ENCODE data around the gene ID4.

The ID4 gene, protein sequence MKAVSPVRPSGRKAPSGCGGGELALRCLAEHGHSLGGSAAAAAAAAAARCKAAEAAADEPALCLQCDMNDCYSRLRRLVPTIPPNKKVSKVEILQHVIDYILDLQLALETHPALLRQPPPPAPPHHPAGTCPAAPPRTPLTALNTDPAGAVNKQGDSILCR

DNA sequence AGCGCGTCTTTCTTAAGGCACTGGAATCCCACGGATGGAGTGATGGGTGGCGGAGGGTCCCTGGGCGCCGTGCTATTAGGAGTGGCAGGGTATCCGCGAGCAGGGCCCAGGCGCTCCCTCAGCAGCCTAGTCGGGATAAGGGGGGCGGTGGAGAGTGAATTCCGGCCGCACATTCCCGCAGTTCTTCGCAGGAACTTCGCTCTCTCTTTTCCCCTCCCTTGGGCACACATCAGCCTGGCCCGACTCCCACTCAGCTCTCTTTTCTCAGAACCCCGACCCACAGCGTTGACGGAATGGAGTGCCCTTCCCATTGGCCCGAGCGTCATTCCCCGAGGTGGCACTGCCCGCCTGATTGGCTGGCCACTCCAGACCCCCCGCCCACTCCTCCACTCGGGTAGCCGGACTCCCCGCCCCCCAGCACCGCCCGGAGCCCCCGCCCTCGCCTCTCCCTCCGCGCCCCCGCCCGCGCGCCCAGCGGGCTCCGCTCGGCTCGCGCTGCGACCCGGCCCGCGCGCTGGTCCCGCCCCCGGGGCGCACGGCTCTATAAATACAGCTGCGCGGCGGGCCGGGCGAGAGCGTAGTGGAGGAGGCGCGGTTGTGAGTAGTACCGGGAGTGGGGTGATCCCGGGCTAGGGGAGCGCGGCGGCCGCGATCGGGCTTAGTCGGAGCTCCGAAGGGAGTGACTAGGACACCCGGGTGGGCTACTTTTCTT is at the start of gene ID4:
TSS of gene ID4 (plus strand) at position 572 of the 712 bp plus-strand sequence. CDS start 385 bp downstream, outside the sequence.
- peak; percentile 98 for DNase-seq

DNA sequence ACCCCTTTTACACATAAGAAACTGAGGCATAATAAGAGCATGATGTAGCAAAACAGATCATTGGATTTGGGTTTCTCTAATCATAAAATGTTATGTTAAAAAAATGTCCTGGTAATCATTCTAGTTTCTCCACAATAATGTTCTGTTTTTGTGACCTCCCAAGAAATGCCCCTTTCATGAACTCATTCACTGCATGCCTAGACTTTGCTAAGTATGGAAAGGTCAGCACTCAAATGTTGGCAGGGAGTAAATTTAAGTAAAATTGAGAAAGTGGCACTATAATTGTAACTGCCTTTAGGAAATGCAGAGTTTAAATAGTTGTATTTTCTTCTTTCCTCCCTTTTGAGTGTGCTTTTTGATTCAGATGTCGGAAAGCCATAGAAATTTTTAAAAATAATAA is 48.5 kb upstream of the ID4 start:
- DNase-seq, result no peak

DNA sequence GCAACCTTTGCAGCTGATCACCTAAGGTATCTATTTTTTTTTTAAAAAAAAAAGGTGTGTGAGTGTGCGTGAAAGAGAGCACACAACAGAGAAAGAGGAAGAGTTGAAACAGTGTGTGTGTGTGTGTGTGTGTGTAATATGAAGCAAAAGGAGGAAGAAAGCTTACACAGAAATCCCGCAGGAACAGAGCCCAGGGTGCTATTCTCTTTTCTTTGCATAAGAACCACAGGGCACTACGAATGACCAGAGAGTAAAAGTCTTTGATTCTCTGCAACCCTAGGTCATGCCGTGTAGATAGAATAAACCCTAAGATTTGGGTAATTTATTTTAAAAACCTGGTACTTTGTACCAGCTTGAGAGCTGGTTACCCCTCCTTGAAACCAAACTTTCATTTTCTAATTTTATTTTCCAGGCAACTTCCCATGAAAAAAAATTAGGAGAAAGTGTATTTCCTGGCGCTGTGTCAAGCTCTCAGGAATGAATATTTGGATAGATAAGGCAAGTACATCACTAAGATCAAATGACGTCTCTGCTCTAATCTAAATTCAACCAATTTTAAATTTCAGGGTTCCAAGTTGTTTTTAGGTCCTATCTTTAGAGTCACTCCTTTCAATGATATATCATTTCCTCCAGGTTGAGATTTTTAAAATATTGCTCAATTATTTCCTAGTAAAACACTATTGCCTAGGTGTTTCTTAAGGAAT is 47.9 kb upstream of the ID4 start:
- DNase-seq, result peak; percentile 30

DNA sequence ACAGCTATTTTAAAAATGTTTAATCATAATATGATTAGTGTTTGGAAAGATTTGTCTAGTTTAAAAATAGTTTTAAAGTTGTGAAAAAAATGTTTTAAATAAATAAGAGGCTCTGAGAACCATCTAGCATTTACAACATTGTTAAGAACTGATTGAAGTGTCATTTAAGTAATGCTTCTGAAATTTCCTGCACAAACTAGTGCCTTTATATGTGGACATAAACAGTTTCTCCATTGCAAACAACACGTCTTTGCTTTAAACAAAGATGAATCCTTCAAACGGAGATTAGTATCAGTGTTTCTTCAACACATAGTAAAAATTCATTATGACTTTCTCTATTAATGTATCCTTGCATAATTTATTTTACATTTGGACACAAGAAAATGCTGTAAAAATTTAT is 45.9 kb upstream of the ID4 start:
- no peak for DNase-seq

DNA sequence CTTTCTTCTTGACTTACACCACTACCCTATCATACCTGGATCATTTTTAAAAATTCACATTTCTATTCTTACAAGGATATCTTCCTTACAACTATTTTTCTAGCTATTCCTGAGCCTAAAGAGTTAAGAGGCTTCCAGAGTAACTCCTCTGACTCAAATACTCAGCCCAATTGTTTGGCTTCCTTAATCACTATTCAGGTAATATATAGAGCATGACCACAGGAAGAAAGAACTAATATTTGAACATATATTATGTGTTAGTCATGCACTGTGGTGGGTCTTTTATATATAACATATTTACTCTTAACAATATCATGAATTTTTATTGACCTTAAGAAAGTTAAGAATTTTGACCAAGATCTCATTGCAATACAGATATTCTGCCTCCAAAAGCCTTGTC is 42.0 kb upstream of the ID4 start:
- peak; percentile 75 for DNase-seq

DNA sequence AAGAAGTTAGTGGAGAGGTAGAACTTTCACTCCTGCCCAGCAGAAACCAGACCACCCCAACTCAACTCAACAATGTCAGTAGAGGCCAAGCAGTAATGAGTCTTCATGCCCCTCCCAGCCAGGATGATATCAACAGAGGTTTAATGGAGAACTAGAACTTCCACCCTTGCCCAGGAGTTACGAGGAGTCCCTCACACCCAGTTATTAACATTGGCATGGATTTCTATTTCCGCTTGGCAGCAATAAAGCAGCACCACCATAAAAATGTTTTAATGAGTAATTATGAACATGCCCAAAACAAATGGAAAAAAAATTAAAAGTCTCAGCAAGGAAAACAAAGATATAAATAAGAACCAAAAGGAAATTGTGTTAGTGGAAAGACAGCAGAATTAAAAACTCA is 40.7 kb upstream of the ID4 start:
- DNase-seq, result no peak

DNA sequence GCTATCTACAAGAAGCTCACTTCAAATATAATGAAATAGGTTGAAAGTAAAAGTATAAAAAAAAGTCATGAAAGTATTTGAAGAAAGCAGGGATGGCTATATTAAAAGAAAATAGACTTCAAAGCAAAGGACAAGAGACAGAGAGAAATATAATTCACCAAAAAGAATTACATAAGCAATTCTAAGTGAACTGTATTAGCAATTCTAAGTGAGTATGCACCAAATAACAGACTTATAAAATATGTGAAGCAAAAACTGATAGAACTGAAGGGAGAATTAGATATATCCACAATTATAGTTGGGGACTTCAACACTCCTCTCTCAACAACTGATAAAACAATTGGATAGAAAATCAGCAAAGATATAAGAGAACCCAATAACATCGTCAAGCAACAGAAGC is 38.8 kb upstream of the ID4 start:
- no peak for DNase-seq

DNA sequence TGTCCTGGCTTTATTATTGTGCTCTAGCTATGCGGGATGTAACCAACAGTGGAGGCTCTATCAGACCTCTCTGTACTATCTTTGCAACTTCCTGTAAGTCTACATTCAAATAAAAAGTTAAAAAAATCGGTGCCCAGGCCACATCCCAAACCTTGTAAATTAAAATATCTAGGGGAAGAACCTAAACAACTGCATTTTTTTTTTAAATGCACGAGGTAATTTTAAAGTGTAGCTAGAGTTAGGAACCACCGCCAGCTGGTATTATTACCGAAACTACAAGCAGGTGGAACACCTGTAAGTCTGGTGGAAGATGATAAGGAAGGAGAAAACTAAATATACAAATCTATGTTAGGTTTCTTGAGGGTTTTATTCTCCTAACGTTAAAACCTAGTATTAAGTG is 34.5 kb upstream of the ID4 start:
- no peak for DNase-seq

DNA sequence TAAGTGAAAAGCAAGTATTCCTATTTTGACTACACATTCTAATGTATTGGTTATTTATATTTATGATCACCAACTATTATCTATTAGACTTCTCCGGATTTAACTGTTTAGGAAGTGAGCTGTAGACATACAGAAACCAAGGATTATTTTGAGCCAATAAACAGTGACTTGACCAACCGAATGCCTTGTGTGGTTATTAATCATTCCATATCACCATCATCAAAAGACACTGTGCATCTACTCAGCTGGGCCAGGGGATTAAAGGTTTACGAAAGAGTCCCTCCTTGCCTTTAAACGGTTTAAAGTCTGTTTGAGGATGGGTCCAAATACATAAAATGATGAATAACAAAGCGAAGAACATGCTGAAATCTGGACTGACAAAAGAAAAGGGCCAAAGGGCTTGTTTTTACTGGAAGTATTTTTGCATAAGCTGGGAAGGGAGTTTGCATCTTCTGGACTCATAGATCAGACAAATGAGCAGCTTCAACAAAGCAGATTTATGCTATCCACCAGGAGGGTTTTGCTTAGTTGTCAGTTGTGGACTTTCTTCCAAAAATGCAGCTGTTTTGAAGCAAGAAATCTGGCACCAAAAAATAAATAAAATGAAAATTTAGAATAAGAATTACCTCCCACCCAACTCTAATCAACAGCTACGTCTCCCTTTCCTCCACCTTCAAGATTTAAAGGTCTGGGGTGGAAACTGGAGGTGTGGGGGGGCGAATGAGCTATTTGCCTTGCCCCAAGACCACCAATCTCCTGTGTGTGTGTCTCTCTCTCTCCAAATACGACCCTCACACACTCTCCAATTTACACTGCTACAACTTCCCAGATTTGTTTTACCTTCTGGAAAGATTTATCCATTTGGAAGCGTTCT is 33.6 kb upstream of the ID4 start:
- peak; percentile 73 for DNase-seq

DNA sequence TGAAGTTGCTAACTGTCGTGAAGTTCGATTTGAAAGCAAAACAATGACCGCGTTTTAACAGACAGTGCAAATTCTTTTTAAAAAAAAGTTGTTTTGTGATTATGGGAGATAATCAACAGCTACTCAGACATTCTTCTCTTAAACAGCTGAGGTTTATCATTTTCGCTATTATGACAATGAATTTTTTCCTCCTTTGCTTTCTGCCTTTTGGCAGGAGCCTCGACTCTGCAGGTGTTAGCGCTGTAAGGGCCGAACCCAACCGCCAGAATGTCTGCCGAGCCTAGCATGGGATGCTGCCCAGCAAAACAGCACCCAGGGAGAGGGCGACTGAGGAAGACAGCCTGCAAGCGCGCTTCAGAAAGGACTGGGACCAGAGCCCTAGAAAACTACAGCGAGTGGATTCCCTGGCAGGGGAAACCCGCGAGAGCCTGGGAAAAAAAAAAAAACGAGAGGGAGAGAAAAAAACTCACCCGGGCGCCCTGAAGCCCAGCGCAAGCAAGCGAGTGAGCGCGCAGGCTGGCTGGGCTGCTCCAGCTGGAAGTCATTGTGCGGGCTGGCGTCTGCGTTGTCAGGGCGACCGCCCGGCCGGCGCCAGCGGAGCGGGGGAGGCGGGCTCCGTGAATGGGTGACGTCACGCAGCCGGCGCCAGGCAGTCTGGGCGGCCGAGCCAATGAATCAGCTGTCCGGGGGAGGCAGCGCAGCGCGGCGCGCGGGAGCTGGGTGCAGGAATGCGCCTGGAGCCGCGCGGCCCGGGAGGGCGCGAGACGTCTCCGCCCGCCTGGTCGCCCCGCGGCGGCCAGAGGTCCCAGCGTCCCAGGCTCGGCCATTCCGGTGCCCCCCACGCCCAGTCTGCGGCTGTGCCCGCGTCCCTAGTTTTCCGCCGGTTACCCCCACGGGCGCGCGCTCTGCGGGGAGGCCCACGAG is 32.7 kb upstream of the ID4 start:
- DNase-seq, result peak; percentile 99

DNA sequence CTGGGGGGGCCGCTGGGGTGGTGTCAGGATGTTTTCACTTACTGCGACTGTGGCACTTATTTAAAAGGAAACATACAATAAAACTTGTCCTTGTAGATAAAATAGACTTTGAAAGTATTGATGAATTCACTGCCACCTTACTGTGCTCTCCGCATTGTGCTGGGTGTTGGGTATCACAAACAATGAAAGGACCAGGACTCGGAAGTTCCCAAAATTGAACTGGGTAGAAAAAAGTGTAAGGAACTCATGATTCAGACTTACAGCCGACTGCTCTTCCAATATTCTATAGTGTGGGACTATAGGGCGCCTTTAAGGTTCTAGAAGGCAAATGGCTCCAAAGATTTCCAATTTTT is 32.1 kb upstream of the ID4 start:
- DNase-seq, result no peak

DNA sequence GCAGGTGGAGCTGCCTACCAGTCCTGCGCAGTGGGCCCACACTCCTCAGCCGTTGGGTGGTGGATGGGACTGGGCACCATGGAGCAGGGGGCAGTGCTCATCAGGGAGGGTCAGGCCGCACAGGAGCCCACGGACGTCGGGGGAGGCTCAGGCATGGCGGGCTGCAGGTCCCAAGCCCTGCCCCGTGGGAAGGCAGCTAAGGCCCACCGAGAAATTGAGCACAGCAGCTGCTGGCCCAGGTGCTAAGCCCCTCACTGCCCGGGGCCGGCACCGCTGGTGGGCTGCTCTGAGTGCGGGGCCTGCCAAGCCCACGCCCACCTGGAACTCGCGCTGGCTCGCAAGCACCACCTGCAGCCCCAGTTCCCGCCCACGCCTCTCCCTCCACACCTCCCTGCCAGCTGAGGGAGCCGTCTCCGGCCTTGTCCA is 30.2 kb upstream of the ID4 start:
- no peak for DNase-seq

DNA sequence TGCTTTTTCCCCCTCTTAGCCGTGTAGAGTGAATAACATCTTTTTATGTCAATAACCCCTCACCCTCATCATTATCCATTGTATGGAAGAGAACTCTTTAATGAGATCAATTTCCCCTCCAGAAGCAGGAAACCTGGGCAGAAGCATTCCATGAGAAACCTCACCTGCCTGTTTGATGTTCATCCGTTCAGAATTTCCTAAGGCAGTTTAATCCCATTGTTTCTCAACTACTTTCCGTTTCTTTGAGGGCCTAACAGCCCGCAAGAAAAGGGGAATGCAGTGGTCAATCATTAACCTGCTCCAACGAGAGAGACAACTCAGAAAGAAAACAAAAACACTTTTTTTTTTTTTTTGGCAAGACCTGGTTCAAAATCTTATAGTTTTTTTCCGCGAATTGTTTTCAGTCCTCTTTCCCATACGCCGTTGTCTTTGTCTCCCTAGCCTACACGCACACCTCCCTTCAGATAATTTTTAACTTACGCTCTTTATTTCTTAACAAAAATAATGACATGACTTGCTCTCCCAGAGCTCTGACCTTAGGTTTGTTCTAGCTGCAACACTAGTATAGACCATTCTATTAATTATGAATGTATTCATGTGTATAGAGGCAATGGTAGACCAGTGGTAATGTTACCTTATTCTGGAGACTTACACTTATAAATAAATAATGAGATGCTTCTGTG is 25.6 kb upstream of the ID4 start:
- DNase-seq, result no peak

DNA sequence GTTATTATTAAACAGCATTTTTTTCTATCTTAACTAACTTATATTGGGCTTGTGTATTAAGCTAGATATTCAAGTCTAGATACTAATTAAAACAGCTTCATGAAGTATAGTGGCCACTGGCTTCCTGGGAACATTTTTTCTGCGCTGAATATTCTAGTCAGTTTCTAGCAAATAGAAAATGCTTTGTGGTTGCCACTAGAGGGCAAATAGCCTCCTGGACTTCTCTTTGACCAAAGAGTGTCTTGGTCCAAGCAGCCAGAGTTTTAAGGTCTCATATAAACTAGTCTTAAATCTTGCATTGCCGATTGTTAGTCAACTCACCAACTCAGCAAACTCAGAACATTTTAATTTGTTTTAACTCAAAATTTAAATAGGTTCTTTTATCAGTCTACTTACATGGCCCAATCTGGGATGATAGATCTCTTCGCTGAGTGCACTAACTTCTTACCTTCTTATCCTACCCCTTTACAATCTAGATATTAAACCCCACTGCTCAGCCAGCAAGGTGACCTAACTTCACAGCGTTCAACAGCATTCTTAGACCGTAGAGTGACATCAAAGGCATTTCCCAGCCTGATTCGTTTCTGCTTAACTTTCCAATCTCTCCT is 24.6 kb upstream of the ID4 start:
- peak; percentile 64 for DNase-seq

DNA sequence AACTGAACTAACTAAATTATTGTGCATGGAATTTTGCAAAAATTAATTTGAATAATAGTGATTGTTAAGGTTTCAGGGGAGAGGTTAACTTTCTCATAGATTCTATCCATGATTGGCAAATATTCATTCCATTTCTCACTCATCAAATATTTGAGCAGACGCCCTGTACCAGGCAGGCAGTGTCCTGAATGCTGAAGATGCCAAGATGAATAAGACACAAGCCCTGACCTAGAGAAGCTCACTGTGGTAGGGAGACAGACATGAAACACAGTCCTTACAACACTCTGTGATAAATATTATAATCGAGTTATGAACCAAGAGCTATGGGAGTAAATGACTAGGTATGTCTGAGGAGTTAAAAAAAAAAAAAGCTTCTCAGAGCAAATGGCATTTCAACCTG is 18.4 kb upstream of the ID4 start:
- DNase-seq, result no peak

DNA sequence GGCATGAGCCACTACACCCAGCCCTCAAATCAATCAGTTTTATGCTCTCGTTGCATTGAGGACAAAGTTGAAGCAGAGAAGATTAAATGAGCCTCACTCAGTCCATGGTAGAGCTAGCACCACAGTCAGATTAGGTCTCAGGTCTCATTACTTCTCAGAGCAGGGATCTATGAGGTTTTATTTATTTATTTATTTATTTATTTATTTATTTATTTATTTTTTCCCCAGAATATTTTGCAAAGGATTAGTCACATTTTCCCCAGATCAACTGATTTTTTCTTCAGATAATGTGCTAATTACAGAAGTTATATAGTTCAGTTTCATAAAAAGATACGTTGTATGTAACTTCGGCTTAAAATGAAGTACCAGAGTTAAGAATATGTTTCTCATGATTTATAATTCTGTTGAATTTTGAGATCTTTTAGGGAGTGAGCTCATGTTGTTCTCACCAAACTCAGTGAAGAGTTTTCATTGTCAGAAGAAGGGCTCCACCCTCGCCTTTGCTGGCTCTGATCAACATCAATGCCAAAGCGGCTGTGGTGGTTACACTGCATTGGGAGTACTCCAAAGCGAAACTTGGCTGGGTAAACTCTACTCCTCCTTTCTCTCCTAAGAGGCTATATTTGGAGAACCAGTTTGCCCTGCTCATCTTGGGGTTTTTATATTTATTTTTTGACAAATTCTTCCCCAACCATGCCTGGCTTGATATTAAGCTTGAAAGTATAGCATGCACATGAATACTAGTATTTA is 12.9 kb upstream of the ID4 start:
- no peak for DNase-seq

DNA sequence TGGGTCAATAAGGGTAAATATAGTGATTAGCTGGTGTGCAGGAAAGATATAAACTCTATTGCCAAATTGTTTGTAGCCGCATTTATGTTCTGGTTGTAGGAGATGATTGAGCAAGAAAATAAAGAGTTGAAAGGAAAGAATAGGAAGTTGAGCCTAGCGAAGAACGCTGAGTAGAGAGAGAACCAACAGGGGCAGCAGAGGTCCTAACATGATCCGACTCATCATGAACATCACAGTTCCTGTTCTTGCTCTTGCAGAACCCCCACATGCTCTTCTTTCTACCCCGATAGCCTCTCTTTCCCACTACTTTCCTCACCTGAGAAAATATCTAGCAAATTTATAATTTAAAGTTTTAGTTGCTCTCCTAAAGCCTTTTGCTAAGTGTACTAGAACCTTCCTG is 9.9 kb upstream of the ID4 start:
- DNase-seq, result no peak

DNA sequence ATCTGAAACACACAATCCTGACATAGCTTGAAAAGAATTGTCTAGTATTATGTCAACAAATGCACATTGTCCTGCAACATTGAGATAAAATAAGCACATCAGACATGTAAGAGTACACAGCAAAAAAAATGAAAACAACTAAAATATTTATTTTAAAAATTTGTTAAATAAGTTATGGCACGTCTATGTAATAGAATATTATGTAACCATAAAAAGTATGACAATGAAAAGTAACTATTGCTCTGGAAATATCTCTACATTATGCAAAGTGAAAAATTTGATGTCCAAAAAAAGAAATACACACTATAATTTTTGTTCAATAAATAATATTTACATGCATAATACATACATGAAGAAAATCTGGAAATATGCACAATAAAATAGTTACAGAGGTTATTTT is 9.3 kb upstream of the ID4 start:
- no peak for DNase-seq

DNA sequence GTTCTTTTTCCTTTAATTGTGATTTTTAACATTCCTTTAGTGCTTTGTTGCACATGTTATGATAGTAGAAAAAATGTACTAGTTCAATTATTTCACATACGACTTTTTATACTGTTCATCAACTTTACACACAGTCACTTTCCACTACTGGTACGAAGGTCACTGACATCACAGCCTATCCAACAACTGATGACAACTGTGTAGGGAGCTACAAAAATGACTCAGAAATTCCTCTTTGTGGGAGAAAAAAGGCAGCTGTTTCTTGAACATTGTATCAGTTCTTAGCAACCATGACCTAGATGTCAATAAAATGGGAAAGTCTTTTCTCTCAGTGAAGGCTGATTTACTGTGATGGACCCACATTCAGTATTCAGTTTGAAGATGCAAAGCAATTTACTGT is 7.0 kb upstream of the ID4 start:
- no peak for DNase-seq

DNA sequence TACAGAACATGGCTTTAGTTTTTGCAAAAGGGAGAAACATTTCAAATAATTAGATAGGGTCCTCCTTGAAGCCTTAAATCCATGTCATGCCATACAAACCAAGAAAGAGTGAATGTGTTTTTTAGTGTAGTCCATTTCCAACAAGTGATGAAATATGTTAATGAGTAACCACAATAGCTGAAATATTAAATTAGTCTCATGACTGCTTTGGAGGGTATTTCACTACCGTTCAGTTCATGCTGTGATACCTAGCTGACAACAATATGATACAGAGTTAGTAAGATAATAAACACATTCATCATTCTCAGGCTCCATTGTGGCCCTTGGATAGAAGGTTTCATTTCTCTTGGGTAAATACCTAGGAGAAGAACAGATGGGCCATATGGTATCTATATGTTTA is 5.8 kb upstream of the ID4 start:
- DNase-seq, result peak; percentile 34

DNA sequence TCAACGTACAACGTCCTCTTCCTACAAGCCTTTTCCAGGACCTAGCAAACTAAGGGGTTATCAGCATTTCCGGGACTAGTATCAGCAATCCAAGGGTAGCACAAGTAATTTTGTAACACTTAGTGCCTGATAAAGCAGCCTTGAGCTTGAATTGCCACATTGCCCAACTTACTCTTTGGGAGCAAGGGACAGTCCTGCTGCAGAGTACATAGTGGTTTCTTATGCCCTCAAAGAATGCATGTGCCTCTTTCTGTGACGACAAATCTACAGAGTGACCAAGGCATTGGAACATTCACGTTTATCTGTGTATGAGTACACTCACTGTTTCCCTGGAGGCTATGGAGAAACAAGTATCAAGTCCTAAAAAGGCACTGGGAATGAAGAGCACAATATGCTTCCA is 3.2 kb upstream of the ID4 start:
- DNase-seq, result no peak
